Astrocyte of the hippocampus (primary cell): ENCODE results near the gene CDKN2A.
A peak's percentile ranks its signal among the peaks of the same experiment; 100 is the strongest.

ENCODE experiments used
- DNase-seq: peaks from one replicate; pipeline ENCODE4 v3.0.0; 2011; ENCODE audit warnings: low read depth, low spot score

Gene CDKN2A

GRCh38 chr9:21993893-21994555, at the start of gene CDKN2A:
TSS of gene CDKN2A (minus strand) at chr9:21994392.
- DNase-seq = peak; percentile 81

DNA sequence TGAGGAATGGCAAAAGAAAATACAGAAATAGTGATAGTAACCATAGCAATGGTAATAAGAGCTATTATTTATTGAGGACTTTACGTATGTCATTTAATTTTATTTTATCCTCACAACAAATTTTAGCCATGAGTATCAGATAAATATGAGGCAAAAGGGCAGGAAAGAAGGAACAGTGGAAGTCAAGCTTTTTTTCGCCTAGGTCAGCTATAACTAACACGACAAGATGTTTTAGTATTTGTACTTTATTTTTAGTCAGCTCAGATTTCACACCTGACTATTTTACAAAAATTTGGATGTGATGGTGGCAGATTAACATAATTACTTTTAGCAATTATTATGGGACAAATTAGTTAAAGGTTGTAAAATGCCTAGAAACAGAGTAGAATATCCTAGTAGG, 49.7 kb upstream of the CDKN2A start:
- no peak for DNase-seq

GRCh38 chr9:22041775-22042174, 47.6 kb upstream of the CDKN2A start:
- DNase-seq = peak; percentile 17

DNA sequence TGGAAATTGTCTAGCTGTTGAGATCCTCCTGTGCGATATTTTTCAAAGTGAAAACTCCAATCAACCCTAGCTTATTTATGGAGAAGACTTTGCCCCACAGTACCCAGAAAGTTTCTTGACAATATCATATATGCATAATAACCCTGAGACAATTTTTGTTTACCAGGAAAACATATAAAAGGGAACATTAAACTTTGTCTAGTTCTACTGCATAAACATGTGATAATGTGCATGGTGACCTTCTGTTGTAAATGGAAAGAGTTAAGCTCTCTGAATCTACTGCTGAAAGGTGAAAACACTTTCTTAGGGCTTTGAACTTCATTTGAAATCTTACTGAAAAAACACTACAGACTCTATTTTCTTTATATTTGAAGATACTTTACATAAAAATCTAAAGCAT, 47.2 kb upstream of the CDKN2A start:
- DNase-seq = no peak

GRCh38 chr9:22040760-22041159, 46.6 kb upstream of the CDKN2A start:
- DNase-seq = peak; percentile 67

- DNase-seq = no peak
These were observed 45.1 kb upstream of the CDKN2A start for GRCh38 chr9:22039258-22039657.

DNA sequence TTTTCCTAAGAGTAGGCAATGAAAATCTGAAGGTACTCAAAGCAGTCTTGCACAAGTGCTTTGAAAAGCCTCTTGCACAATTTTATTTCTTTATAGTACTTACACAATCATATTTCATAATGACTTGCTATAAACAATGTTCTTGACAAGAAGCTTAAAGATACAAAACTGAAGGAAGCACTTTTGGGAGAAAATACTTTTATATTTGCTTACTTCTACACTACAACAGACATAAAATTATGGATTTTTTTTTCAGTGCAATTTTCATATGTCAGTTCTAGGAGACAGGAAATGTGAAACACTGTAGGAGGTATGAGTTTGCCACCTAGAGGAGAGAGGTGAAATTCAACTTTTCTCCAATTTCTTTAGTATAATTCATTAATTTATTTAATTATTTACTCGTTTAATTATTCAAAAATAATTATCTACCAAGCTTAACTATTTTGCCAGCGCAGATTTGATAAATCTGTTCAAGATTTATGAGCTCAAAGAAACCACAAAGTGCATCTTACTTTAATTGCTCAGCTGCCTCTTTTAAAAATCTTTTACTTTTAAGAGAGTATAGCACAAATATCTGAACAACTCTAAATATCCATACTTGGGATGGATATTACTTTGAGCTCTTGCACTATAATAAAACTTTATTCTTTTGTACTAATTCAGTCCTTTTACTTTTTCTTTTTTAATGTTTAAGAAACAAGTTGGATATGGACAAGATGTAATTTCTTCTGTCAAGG, 43.9 kb upstream of the CDKN2A start:
- DNase-seq = peak; percentile 41

- DNase-seq = no peak
These were observed 42.9 kb upstream of the CDKN2A start for GRCh38 chr9:22036866-22037626.

DNA sequence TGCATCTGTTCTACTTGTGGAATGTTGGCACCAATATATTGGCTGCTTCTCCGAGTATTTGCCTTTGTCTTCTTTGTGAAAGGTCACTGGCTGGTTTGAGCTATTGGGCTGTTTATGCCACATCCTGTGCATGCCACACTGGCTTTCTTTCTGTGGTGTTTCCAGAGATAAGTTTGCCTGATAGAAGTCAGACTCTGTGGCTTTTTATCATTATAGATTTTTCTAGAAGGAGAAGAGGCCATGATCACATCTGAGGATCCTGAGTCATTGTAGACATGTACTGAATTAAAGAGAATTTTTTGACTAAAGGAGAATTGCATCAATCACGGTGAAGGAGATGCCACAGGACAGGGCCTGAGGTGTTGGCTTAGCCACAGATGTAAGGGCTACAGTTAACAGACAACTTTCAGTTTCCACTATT, 41.4 kb upstream of the CDKN2A start:
- peak; percentile 61 for DNase-seq

- no peak for DNase-seq
These were observed 38.9 kb upstream of the CDKN2A start for GRCh38 chr9:22033012-22033630.

- DNase-seq = no peak
These were observed 37.6 kb upstream of the CDKN2A start for GRCh38 chr9:22031655-22032411.

- DNase-seq = peak; percentile 50
These were observed 36.0 kb upstream of the CDKN2A start for GRCh38 chr9:22030101-22030598.

GRCh38 chr9:22029231-22029630, 35.0 kb upstream of the CDKN2A start:
- DNase-seq = no peak

DNA sequence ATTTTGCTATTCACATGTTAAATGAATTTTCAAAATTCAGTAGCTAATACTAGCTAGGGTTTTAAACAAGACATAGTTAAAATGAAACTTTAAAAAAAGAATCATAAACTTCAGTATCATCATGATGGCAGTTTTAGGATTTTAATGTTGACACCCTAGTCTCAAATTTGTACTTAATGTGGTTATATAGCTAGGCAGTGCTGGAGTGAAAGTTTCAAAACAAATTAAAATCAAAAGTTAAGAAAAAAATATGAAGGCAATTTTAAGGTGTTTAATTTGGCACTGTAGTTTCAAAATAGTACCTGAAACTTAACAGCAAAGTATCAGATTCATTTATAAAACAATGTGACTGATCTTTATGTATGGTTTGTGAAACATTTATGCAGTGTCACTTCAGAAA, 34.2 kb upstream of the CDKN2A start:
- no peak for DNase-seq

GRCh38 chr9:22026696-22027095, 32.5 kb upstream of the CDKN2A start:
- no peak for DNase-seq

GRCh38 chr9:22022396-22022795, 28.2 kb upstream of the CDKN2A start:
- DNase-seq = no peak

GRCh38 chr9:22010866-22011625, 16.9 kb upstream of the CDKN2A start:
- DNase-seq = peak; percentile 75

DNA sequence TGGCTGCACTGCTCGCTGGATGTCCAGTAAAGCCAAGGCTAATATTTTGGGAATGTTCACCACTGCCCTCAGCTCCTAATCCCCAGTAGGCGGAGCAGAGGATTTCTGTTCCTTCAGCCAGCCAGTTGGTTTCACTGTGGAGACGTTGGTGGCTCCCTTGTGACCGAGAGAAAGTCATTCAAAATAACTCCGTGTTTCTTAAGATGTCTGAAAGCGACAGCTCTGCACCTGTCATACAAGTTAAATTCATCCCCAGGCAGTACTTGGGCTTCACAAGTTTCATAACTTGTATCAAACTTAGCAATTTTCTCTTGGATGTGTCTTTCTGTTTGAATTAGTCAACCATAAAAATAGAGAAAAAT, 15.3 kb upstream of the CDKN2A start:
- no peak for DNase-seq

GRCh38 chr9:22008717-22009505, 14.7 kb upstream of the CDKN2A start, which contains the start of gene CDKN2B:
TSS of gene CDKN2B (minus strand) at chr9:22009305. CDS start at chr9:22008953, 352 bp downstream.
- peak; percentile 99 for DNase-seq

DNA sequence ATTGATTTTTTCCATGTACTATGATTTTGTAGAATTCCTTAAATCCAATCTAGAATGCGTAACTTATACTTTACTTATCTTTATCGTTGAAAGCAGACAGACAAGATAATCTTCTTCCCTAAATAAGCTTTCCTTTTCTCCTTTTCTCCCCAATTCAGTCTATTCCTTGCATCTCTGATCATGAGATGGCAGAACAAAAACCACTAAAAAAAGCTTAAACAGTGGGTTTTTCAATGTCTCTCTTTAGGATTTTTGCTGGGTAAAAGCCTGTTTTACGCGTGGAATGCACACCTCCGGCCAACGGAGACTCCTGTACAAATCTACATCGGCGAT, 14.2 kb upstream of the CDKN2A start:
- no peak for DNase-seq
